ENCODE data around the gene FAM110D.

DNA sequence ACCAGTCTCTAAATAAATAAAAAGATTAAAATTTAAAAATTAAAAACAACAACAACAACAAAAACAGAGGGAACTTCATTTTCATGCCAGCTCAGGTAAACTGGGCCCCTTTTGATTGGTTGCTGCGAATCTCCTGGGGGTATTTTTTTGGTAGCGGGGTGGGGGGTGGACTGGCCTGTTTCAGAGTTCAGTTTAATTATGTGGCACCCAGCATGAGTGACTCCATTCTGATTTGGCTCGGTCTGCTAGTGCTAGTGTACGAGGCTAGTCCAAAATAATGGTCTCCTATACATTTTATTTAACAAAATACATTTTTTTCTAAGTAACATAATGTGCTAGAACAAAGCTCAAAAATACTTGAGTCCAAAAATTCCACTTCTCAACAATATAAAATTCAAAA, 29.1 kb upstream of the FAM110D start:
- TF ChIP-seq, protein P1, sequence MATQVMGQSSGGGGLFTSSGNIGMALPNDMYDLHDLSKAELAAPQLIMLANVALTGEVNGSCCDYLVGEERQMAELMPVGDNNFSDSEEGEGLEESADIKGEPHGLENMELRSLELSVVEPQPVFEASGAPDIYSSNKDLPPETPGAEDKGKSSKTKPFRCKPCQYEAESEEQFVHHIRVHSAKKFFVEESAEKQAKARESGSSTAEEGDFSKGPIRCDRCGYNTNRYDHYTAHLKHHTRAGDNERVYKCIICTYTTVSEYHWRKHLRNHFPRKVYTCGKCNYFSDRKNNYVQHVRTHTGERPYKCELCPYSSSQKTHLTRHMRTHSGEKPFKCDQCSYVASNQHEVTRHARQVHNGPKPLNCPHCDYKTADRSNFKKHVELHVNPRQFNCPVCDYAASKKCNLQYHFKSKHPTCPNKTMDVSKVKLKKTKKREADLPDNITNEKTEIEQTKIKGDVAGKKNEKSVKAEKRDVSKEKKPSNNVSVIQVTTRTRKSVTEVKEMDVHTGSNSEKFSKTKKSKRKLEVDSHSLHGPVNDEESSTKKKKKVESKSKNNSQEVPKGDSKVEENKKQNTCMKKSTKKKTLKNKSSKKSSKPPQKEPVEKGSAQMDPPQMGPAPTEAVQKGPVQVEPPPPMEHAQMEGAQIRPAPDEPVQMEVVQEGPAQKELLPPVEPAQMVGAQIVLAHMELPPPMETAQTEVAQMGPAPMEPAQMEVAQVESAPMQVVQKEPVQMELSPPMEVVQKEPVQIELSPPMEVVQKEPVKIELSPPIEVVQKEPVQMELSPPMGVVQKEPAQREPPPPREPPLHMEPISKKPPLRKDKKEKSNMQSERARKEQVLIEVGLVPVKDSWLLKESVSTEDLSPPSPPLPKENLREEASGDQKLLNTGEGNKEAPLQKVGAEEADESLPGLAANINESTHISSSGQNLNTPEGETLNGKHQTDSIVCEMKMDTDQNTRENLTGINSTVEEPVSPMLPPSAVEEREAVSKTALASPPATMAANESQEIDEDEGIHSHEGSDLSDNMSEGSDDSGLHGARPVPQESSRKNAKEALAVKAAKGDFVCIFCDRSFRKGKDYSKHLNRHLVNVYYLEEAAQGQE (IDR thresholded peaks at IDR 0.05; ENCODE audit: insufficient replicate concordance, low read depth), result no peak
- TF ChIP-seq, protein P2, sequence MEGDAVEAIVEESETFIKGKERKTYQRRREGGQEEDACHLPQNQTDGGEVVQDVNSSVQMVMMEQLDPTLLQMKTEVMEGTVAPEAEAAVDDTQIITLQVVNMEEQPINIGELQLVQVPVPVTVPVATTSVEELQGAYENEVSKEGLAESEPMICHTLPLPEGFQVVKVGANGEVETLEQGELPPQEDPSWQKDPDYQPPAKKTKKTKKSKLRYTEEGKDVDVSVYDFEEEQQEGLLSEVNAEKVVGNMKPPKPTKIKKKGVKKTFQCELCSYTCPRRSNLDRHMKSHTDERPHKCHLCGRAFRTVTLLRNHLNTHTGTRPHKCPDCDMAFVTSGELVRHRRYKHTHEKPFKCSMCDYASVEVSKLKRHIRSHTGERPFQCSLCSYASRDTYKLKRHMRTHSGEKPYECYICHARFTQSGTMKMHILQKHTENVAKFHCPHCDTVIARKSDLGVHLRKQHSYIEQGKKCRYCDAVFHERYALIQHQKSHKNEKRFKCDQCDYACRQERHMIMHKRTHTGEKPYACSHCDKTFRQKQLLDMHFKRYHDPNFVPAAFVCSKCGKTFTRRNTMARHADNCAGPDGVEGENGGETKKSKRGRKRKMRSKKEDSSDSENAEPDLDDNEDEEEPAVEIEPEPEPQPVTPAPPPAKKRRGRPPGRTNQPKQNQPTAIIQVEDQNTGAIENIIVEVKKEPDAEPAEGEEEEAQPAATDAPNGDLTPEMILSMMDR (IDR thresholded peaks at IDR 0.05; ENCODE audit: insufficient read depth, low read length), result no peak
- TF ChIP-seq GABPA (IDR thresholded peaks at IDR 0.05; ENCODE audit: low read depth), result no peak
